Urinary bladder (tissue), 4 donors: ENCODE measurements around the gene CRIP2. TPM values are rescaled to one million over a fixed set of nuclear protein-coding genes. Genes with fewer than 3 reads are reported as not detected.

Source experiments
- DNase-seq: peaks from one replicate; pipeline ENCODE4 v3.0.0-alpha.2; 2015; ENCODE audit errors: extremely low spot score
- H3K27ac ChIP-seq: one replicate; pipeline ENCODE4 v1.5.1; 2013; ENCODE audit warnings: low read depth, mild to moderate bottlenecking, moderate library complexity
- H3K36me3 ChIP-seq: one replicate; pipeline ENCODE4 v1.6.1; 2013; ENCODE audit warnings: mild to moderate bottlenecking, moderate library complexity; ENCODE audit not compliant: insufficient read depth
- H3K4me1 ChIP-seq: one replicate; pipeline ENCODE4 v1.6.1; 2013; ENCODE audit warnings: mild to moderate bottlenecking, moderate library complexity; ENCODE audit not compliant: insufficient read depth
- H3K4me3 ChIP-seq: one replicate; pipeline ENCODE4 v1.5.1; 2013; ENCODE audit warnings: low read depth, low read length
- WGBS: extraction: QIAGEN DNeasy Blood & Tissue Kit; methylation state at CpG from one replicate; pipeline ENCODE4 v1.1.7; 2013; 5-methylcytosine and 5-hydroxymethylcytosine counted together
- polyA plus RNA-seq: library from polyadenylated mRNA; stranded (reverse); fragments of 200-250 nt; gene quantifications from one replicate; pipeline ENCODE4 v1.2.3, GENCODE V29; 2013
- total RNA-seq: library from RNA; depleted of rRNA; stranded (reverse); fragments of >200 nt; gene quantifications from one replicate; pipeline ENCODE4 v1.2.3, GENCODE V29; 2014
- donor health status: healthy with polysubstance abuse.
- donor health status: healthy.

CRIP2 gene
- total and polyA plus RNA-seq, 2 donors: 53.7 to 245 TPM

- Histone ChIP-seq H3K4me1 (no peaks in the 10 kb centered on the region), H3K27ac (no peak overlapping the region), H3K4me3 (no peak overlapping the region), H3K36me3 (no peaks in the 10 kb centered on the region)
- 92% methylated on average over 18 of the region's 18 CpGs for WGBS
- DNase-seq: no peak
These were observed 36.7 kb upstream of the CRIP2 start for GRCh38 chr14:105437723-105438500.

DNA sequence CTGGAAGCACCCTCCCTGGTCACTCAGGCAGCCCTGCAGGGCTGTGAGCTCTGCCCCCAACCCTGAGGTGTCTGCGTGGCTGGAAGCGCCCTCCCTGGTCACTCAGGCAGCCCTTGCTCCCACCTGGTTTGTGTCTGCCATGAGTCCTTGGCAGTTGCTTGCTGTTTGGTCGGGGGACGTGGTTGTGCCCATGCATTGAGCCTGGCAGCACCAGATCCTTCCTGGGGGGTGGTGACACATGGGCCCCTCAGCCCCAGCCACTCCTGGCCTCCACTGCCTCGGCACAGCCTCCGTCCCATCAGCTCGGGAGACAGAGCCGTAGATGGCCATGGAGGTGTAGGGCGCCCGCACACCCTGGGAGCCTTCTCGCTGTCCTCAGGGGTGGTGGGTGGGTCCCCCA, 35.4 kb upstream of the CRIP2 start:
- Histone ChIP-seq H3K4me1 (no peaks in the 10 kb centered on the region), H3K4me3 (no peak overlapping the region), H3K27ac (no peak overlapping the region), H3K36me3 (no peaks in the 10 kb centered on the region)
- DNase-seq: no peak
- 93% methylated on average over 11 of the region's 11 CpGs for WGBS

GRCh38 chr14:105439710-105440553, 34.7 kb upstream of the CRIP2 start:
- no peak for DNase-seq
- H3K27ac ChIP-seq: no peak overlapping the region
- no peaks in the 10 kb centered on the region for H3K36me3 ChIP-seq
- WGBS: 90% methylated on average over 33 of the region's 33 CpGs
- H3K4me1 ChIP-seq: no peaks in the 10 kb centered on the region
- no peak overlapping the region for H3K4me3 ChIP-seq

DNA sequence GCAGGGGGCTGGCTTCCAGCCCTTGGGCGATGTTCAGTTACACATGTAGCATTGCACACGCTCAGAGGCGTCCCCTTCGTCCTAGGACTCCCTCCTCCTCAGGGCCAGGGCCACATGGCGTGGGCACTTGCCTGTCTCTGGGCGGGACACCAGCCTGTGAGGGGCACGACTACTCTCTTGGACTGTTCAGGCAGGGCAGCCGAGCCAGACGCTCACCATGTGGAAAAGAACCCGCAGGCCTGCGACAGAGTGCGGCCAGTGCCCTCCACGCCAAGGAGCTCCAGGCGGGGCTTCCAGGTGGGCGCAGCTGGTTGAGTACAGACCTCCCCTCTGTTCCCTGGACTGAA, 34.1 kb upstream of the CRIP2 start:
- no peak for DNase-seq
- Histone ChIP-seq H3K27ac (no peak overlapping the region), H3K4me1 (no peaks in the 10 kb centered on the region), H3K36me3 (no peaks in the 10 kb centered on the region), H3K4me3 (no peak overlapping the region)
- 93% methylated on average over 15 of the region's 15 CpGs for WGBS

GRCh38 chr14:105440992-105441391, 33.6 kb upstream of the CRIP2 start:
- DNase-seq: no peak
- H3K4me3 ChIP-seq: no peak overlapping the region
- H3K4me1 ChIP-seq: no peaks in the 10 kb centered on the region
- H3K36me3 ChIP-seq: no peaks in the 10 kb centered on the region
- no peak overlapping the region for H3K27ac ChIP-seq
- WGBS: 88% methylated on average over 9 of the region's 9 CpGs

GRCh38 chr14:105442125-105442524, 32.5 kb upstream of the CRIP2 start:
- WGBS: 79% methylated on average over 17 of the region's 17 CpGs
- Histone ChIP-seq H3K4me3 (no peak overlapping the region), H3K27ac (no peak overlapping the region), H3K36me3 (no peaks in the 10 kb centered on the region), H3K4me1 (no peaks in the 10 kb centered on the region)
- no peak for DNase-seq

DNA sequence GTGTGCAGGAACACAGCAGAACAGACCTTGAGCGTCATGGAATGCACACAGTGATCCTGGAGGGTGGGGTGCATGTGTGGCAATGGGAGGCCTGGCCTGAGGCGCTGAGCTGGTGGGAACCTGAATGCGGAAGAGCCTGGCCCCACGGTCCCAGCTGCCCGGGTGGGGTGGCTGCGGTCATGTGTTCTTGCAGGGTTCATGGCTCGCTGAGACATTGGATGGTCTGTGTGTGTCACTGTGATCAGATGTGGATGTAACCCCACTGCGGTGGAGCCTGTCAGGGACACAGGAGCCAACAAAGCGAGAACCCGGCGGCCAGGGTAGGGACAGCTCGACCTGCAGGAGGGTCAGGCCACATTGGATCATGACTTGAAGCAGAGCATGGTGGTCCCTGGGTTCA, 31.8 kb upstream of the CRIP2 start:
- WGBS: 85% methylated on average over 12 of the region's 12 CpGs
- Histone ChIP-seq H3K4me1 (no peaks in the 10 kb centered on the region), H3K36me3 (no peaks in the 10 kb centered on the region), H3K27ac (no peak overlapping the region), H3K4me3 (no peak overlapping the region)
- DNase-seq: no peak

- no peak for DNase-seq
- 86% methylated on average over 17 of the region's 17 CpGs for WGBS
- H3K4me1 ChIP-seq: no peaks in the 10 kb centered on the region
- no peak overlapping the region for H3K4me3 ChIP-seq
- no peak overlapping the region for H3K27ac ChIP-seq
- H3K36me3 ChIP-seq: no peaks in the 10 kb centered on the region
These were observed 29.8 kb upstream of the CRIP2 start for GRCh38 chr14:105444859-105445258.

DNA sequence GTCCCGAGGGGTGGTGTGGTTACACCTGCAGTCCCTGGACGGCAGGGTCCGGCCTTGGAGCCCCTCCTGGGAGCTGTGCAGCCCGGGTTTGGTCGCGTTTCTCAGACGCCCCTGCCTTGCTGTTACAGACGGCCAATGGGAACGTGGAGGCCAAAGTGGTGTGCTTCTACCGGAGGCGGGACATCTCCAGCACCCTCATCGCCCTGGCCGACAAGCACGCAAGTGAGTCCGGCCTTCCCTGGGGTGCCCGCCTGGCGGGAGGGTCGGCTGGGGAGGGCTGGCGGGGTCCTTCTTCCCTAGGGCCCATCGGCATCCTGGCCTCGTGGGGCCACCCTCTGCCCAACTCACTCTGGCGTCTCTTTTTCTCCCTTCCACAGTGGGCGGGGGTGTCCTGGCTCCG, 29.3 kb upstream of the CRIP2 start:
- no peak for DNase-seq
- Histone ChIP-seq H3K27ac (no peak overlapping the region), H3K4me3 (no peak overlapping the region), H3K36me3 (peaks cover 2% of the 10 kb centered on the region), H3K4me1 (no peaks in the 10 kb centered on the region)
- whole genome bisulfite sequencing: 86% methylated on average over 24 of the region's 24 CpGs

GRCh38 chr14:105445901-105446845, 28.4 kb upstream of the CRIP2 start:
- H3K27ac ChIP-seq: no peak overlapping the region
- WGBS: 87% methylated on average over 26 of the region's 26 CpGs
- no peak for DNase-seq
- H3K36me3 ChIP-seq: peaks cover 7% of the 10 kb centered on the region
- no peaks in the 10 kb centered on the region for H3K4me1 ChIP-seq
- H3K4me3 ChIP-seq: no peak overlapping the region

DNA sequence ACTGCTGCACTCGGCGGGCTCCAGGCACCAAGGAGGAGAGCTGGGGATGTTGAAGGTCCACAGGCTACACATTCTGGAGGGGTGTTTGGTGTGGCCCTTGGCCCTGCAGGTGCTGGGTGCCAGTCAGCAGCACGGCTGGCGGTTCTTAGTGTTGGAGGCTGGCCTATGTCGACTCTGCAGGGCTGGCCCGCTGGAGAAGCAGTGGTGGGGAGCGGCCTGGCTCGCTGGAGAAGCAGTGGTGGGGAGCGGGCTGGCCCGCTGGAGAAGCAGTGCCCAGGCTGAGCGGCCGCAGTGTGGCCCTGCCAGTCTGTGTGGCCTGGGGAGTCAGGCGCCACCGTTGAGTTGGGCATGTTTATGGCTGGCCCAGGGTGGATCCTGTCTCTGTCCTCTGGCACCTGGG, 27.6 kb upstream of the CRIP2 start:
- Histone ChIP-seq H3K4me1 (no peaks in the 10 kb centered on the region), H3K27ac (no peak overlapping the region), H3K36me3 (peaks cover 7% of the 10 kb centered on the region), H3K4me3 (no peak overlapping the region)
- WGBS: 83% methylated on average over 14 of the region's 14 CpGs
- no peak for DNase-seq

DNA sequence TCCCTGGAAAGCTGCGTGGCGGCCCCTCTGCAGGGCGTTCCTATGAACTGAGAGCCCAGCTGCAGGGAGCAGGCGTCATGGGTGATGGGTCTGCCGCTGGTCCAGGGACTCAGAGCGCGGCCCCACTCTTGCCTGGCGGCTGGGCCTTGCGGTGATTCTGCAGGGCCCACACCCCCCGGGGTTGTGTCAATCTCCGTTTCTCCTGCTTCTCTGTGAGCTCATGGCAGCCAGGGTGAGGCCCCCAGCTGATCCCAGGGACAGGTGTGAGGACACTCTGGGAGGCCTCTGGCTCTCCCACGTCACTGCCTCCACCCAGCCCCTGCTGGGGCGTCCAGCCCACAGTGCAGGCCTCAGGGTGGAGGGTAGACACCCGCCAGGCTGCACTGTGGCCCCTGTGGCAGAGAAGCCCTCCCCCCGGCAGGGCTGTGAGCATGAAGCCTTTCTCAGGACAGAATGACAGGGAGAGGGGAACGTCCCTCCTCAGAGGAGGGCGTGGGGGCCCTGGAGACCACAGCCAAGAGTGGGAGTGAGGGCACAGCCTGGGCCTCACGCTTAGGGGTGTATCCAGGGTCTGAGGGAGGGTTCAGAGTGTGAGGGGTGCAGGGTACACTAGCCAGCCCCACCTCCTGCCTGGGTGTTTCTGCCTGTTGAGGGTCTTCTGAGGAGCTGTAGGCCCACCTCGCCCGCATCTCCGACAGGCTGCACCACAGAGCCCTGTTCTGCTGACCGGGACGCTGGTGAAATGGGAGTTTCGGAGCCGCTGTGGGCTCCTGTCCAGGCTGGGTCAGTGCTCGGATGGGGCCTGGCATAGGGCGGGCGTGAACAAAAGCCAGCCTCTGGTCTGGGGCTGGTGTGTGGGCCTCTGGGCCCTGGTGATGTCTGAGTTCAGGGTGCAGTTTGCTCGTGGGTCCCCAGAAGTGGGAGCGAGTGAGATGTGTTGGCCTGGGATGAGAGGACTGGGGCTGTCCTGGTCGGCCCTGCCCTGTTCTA, 26.7 kb upstream of the CRIP2 start:
- WGBS: 84% methylated on average over 31 of the region's 31 CpGs

More for the DNA sequence above, 26.7 kb upstream of the CRIP2 start:
- Histone ChIP-seq H3K27ac (no peak overlapping the region), H3K4me1 (no peaks in the 10 kb centered on the region), H3K4me3 (no peak overlapping the region), H3K36me3 (peaks cover 7% of the 10 kb centered on the region)
- no peak for DNase-seq
